Endothelial cell of umbilical vein (primary cell): ENCODE measurements around the gene TNFAIP8L3. TPM values are rescaled to one million over a fixed set of nuclear protein-coding genes. Genes with fewer than 3 reads are reported as not detected.

Experiments
- BruUV-seq: library from RNA; stranded (reverse); fragments of 400-500 nt; replicated peaks from 2 replicates; lab custom pipeline; 2021; lab: Mats Ljungman, UMichigan
- CTCF ChIA-PET: fragments of 300-600, 350-600 bp; sonication (Branson Sonifier 250); formaldehyde crosslinking; loops from one replicate; lab custom pipeline; 2021; ENCODE audit warnings: antibody characterized with exemption, inconsistent platforms; lab: Charles Lee
- POLR2A ChIA-PET: fragments of 300-600, 350-600 bp; sonication (Branson Sonifier 250); formaldehyde crosslinking; loops from one replicate; lab custom pipeline; 2021; ENCODE audit warnings: antibody characterized with exemption, inconsistent platforms; lab: Charles Lee
- DNase-seq: peaks from one replicate; pipeline ENCODE4 v3.0.0-alpha.2; 2011; ENCODE audit warnings: low read depth, low spot score
- FAIRE-seq: peaks from 2 replicates; lab custom pipeline; 2011; peaks lifted over from hg19 to GRCh38; lab: Jason Lieb, UNC
- H2AFZ ChIP-seq: 2 replicates; pipeline ENCODE4 v1.6.0; 2012; ENCODE audit warnings: low read depth, low read length, control low read depth, inconsistent platforms
- H3K27ac ChIP-seq: 2 replicates; pipeline ENCODE4 v1.5.1; 2011; ENCODE audit warnings: low read depth, mild to moderate bottlenecking, control low read depth, low read length, moderate library complexity; ENCODE audit not compliant: insufficient read depth
- H3K27me3 ChIP-seq, 2 experiments: 2 replicates each; pipeline versions ENCODE4 v1.6.0 to v1.6.1; 2011; ENCODE audit warnings: low read length in 2 of 2, mixed read lengths in 1 of 2; ENCODE audit not compliant: control insufficient read depth in 2 of 2, insufficient read depth in 2 of 2
- H3K36me3 ChIP-seq, 2 experiments: 2 replicates in 1 of 2; 3 replicates in 1 of 2; pipeline ENCODE4 v1.5.1; 2011; ENCODE audit warnings: low read length in 2 of 2, mild to moderate bottlenecking in 1 of 2, moderate library complexity in 1 of 2; ENCODE audit not compliant: control insufficient read depth in 2 of 2, insufficient read depth in 2 of 2; ENCODE audit errors: extremely low read depth in 1 of 2
- H3K4me1 ChIP-seq: 3 replicates; pipeline ENCODE4 v1.5.1; 2011; ENCODE audit warnings: mild to moderate bottlenecking, low read length; ENCODE audit not compliant: control insufficient read depth, insufficient read depth; ENCODE audit errors: extremely low read depth
- H3K4me2 ChIP-seq: 2 replicates; pipeline ENCODE4 v1.6.1; 2011; ENCODE audit warnings: low read length, control low read depth, mixed read lengths; ENCODE audit not compliant: insufficient read depth
- H3K4me3 ChIP-seq, 3 experiments: fragments of 200-600 bp in 1 of 3; sonication (generic), shearing (Covaris generic) in 1 of 3; replicated peaks in 1 of 3; 2 replicates each; pipeline ENCODE4 v1.5.1; 2011 to 2016; ENCODE audit warnings: control low read depth in 3 of 3, low read length in 3 of 3, mild to moderate bottlenecking in 2 of 3, inconsistent platforms in 1 of 3, low read depth in 1 of 3, moderate library complexity in 1 of 3; ENCODE audit not compliant: insufficient read depth in 1 of 3
- H3K79me2 ChIP-seq: 2 replicates; pipeline ENCODE4 v1.6.0; 2012; ENCODE audit warnings: low read length, inconsistent platforms; ENCODE audit not compliant: control insufficient read depth, insufficient read depth
- H3K9ac ChIP-seq: replicated peaks from 2 replicates; pipeline ENCODE3; 2011; ENCODE audit warnings: low read length, control low read depth; ENCODE audit not compliant: insufficient read depth; ENCODE audit errors: extremely low read depth
- H3K9me1 ChIP-seq: replicated peaks from 3 replicates; pipeline ENCODE4 v1.6.0; 2011; ENCODE audit warnings: mild to moderate bottlenecking, low read length; ENCODE audit not compliant: control insufficient read depth, insufficient read depth; ENCODE audit errors: extremely low read depth
- H3K9me3 ChIP-seq: replicated peaks from 2 replicates; pipeline ENCODE4 v1.5.1; 2012; ENCODE audit warnings: low read length, inconsistent platforms; ENCODE audit not compliant: control insufficient read depth, insufficient read depth
- H4K20me1 ChIP-seq: replicated peaks from 2 replicates; pipeline ENCODE3; 2011; ENCODE audit warnings: mild to moderate bottlenecking, low read length; ENCODE audit not compliant: control insufficient read depth, insufficient read depth; ENCODE audit errors: extremely low read depth
- EZH2 ChIP-seq: IDR thresholded peaks from 2 replicates; pipeline ENCODE4 v1.6.1; 2012; ENCODE audit warnings: borderline replicate concordance, low read depth, mild to moderate bottlenecking, moderate library complexity, low read length, inconsistent platforms; ENCODE audit not compliant: severe bottlenecking
- FOS ChIP-seq: IDR thresholded peaks from 2 replicates; pipeline ENCODE4 v1.6.1; 2011; ENCODE audit warnings: mild to moderate bottlenecking, low read length, moderate library complexity, borderline replicate concordance; ENCODE audit not compliant: insufficient read depth
- GATA2 ChIP-seq: IDR thresholded peaks from 2 replicates; pipeline ENCODE4 v1.7.0; 2011; ENCODE audit warnings: low read depth, mild to moderate bottlenecking, moderate library complexity, mixed read lengths, low read length; ENCODE audit not compliant: insufficient read length, insufficient read depth
- JUN ChIP-seq: IDR thresholded peaks from 2 replicates; pipeline ENCODE4 v1.6.1; 2011; ENCODE audit warnings: borderline replicate concordance, low read depth; ENCODE audit not compliant: insufficient read length, insufficient read depth
- MYC ChIP-seq: IDR thresholded peaks from one replicate; pipeline ENCODE4 v1.6.1; 2011; ENCODE audit warnings: mild to moderate bottlenecking, low read depth, low read length
- POLR2A ChIP-seq: IDR thresholded peaks from 2 replicates; pipeline ENCODE4 v1.6.1; 2012; ENCODE audit warnings: low read depth, mild to moderate bottlenecking, control low read depth, low read length
- POLR2AphosphoS5 ChIP-seq: IDR thresholded peaks from 2 replicates; pipeline ENCODE4 v1.6.1; 2012; ENCODE audit warnings: low read depth, mild to moderate bottlenecking, control low read depth, low read length, moderate library complexity; ENCODE audit not compliant: insufficient read depth
- dilution Hi-C: fragments of 300-500 bp; cut with MboI; formaldehyde crosslinking; loops from one replicate; pipeline ENCODE4 v1.15.0; 2019; ENCODE audit warnings: low sequenced_read_pairs; ENCODE audit not compliant: extremely low pct_ligation_motif_present
- intact Hi-C: fragments of 100-400 bp; cut with micrococcal nuclease; formaldehyde crosslinking; loops from one replicate; pipeline ENCODE4 v1.10.0; 2022
- polyA plus RNA-seq, 4 experiments: library from polyadenylated mRNA; depleted of rRNA in 3 of 4; stranded (reverse) in 3 of 4; unstranded in 1 of 4; fragments of >200 nt; gene quantifications; 2 replicates each; pipeline versions ENCODE4 v1.2.1 to v1.2.3, GENCODE V29; 2011 to 2012; ENCODE audit warnings: missing spikeins in 1 of 4
- total RNA-seq: library from RNA; stranded (reverse); gene quantifications from 2 replicates; pipeline ENCODE4 v1.2.3, GENCODE V29; 2021
- TF ChIP-seq, protein P1 (sequence below), 2 donors: IDR thresholded peaks; 1 replicate in 1 of 2; 2 replicates in 1 of 2; pipeline ENCODE4 v1.5.1; 2011; ENCODE audit warnings: low read length in 2 of 2, mild to moderate bottlenecking in 2 of 2, moderate library complexity in 2 of 2, control low read depth in 1 of 2, inconsistent platforms in 1 of 2, low read depth in 1 of 2; ENCODE audit not compliant: insufficient read depth in 1 of 2; ENCODE audit errors: extremely low read depth in 1 of 2
- TF ChIP-seq, protein P2 (sequence below): IDR thresholded peaks from 2 replicates; pipeline ENCODE4 v1.6.1; 2011; ENCODE audit not compliant: insufficient read depth, insufficient read length

Gene TNFAIP8L3
- total and polyA plus RNA-seq, 2 donors (not counting 3 experiments of a cell fraction or from before 2014, with no cell fraction given): 8.8 to 38.3 TPM

DNA sequence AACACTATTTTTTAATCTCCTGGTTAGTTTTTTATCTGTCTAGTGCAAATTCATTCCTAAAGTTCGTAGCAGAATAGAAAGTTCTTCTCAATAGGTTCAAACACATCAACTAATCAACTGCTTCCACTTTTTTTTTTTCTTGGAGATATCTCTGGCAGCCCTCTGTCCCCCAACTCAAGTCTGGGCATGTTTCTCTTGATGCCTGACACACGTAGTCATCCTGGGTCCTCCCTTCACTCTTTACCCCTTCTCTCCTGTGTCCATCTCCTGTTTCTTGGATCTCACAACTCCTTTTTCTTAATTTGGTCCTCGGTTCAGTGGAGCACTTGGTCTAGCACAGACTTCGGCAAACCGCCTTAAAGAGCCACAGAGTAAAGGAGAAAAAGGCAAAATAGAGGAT is 14.4 kb downstream of the TNFAIP8L3 start:
- no peaks in the 10 kb centered on the region for H4K20me1 ChIP-seq
- no peaks in the 10 kb centered on the region for H3K27me3 ChIP-seq
- peaks cover 0 to 2% of the 10 kb centered on the region in 2 experiments for H3K36me3 ChIP-seq
- FAIRE-seq: no peak
- H3K4me2 ChIP-seq: no peak overlapping the region
- intact Hi-C loops: no loop called here
- H3K9ac ChIP-seq: no peak overlapping the region
- dilution Hi-C loops: no loop called here
- H3K4me1 ChIP-seq: peaks cover 3% of the 10 kb centered on the region
- no TSS peak for BruUV-seq
- H3K27ac ChIP-seq: no peak overlapping the region
- TF ChIP-seq MYC (no peak), EZH2 (no peak), POLR2AphosphoS5 (no peak), FOS (no peak), POLR2A (no peak), GATA2 (no peak), JUN (no peak)
- TF ChIP-seq, protein P1, sequence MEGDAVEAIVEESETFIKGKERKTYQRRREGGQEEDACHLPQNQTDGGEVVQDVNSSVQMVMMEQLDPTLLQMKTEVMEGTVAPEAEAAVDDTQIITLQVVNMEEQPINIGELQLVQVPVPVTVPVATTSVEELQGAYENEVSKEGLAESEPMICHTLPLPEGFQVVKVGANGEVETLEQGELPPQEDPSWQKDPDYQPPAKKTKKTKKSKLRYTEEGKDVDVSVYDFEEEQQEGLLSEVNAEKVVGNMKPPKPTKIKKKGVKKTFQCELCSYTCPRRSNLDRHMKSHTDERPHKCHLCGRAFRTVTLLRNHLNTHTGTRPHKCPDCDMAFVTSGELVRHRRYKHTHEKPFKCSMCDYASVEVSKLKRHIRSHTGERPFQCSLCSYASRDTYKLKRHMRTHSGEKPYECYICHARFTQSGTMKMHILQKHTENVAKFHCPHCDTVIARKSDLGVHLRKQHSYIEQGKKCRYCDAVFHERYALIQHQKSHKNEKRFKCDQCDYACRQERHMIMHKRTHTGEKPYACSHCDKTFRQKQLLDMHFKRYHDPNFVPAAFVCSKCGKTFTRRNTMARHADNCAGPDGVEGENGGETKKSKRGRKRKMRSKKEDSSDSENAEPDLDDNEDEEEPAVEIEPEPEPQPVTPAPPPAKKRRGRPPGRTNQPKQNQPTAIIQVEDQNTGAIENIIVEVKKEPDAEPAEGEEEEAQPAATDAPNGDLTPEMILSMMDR (IDR thresholded peaks at IDR 0.05; ENCODE audit: extremely low read depth in 1 of 2, insufficient read depth in 1 of 2, low read depth in 1 of 2, low read length in 2 of 2): no peak
- TF ChIP-seq, protein P2, sequence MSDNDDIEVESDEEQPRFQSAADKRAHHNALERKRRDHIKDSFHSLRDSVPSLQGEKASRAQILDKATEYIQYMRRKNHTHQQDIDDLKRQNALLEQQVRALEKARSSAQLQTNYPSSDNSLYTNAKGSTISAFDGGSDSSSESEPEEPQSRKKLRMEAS: no peak
- no peak for DNase-seq
- no peak overlapping the region for H2AFZ ChIP-seq
- no peak overlapping the region for H3K4me3 ChIP-seq
- no peaks in the 10 kb centered on the region for H3K9me1 ChIP-seq
- peaks cover 94% of the 10 kb centered on the region for H3K79me2 ChIP-seq
- H3K9me3 ChIP-seq: no peaks in the 10 kb centered on the region
- ChIA-PET CTCF (interaction anchor here (1.3 to 3.4 kb wide), 4 partner anchors 7 to 82 kb away, joined by 3 to 13 read pairs (median 6); no protein-coding TSS in a partner anchor), POLR2A (no interaction called here)
